Heart right ventricle (tissue), 16 donors: Measurements from ENCODE around the gene TTC32. TPM values are rescaled to one million over a fixed set of nuclear protein-coding genes. Genes with fewer than 3 reads are reported as not detected.
A peak's percentile ranks its signal among the peaks of the same experiment; 100 is the strongest.

Experiments used
- ATAC-seq, 8 donors: fragments of 200-7000 bp; cut with Tn5 transposase; one replicate each; pipeline ENCODE4 v1.9.1; 2020; ENCODE audit warnings: mild to moderate bottlenecking in 8 of 8, moderate library complexity in 8 of 8, moderate number of reproducible peaks in 1 of 8
- DNase-seq, 2 donors: peaks; one replicate each; pipeline ENCODE4 v3.0.0-alpha.2; 2020
- H3K27ac ChIP-seq, 10 donors: fragments of 200-600 bp; sonication (generic) in 2 of 10; one replicate each; pipeline versions ENCODE4 v1.5.0 to v1.8.0; 2020 to 2022; ENCODE audit warnings: mild to moderate bottlenecking in 3 of 10
- H3K27me3 ChIP-seq, 7 donors: fragments of 200-600 bp; one replicate each; pipeline ENCODE4 v1.8.0; 2021 to 2022; ENCODE audit warnings: mild to moderate bottlenecking in 2 of 7
- H3K36me3 ChIP-seq, 9 donors: fragments of 200-600 bp; sonication (generic) in 1 of 9; one replicate each; pipeline versions ENCODE4 v1.5.0 to v1.8.0; 2020 to 2022; ENCODE audit warnings: mild to moderate bottlenecking in 2 of 9
- H3K4me1 ChIP-seq, 9 donors: fragments of 200-600 bp; sonication (generic) in 1 of 9; one replicate each; pipeline versions ENCODE4 v1.5.0 to v1.8.0; 2020 to 2022; ENCODE audit warnings: mild to moderate bottlenecking in 4 of 9
- H3K4me3 ChIP-seq, 10 donors: fragments of 200-600 bp; sonication (generic) in 2 of 10; one replicate each; pipeline versions ENCODE4 v1.5.0 to v1.8.0; 2020 to 2022; ENCODE audit warnings: mild to moderate bottlenecking in 7 of 10, moderate library complexity in 2 of 10
- H3K9me3 ChIP-seq, 11 donors: fragments of 200-600 bp in 10 of 11; sonication (generic) in 2 of 11; one replicate each; pipeline versions ENCODE4 v1.5.0 to v1.8.0; 2013 to 2022; ENCODE audit warnings: mild to moderate bottlenecking in 2 of 11, control low read depth in 1 of 11, moderate library complexity in 1 of 11
- CTCF ChIP-seq, 9 donors: fragments of 200-600 bp; sonication (generic) in 2 of 9; IDR thresholded peaks; one replicate each; pipeline versions ENCODE4 v1.5.0 to v1.8.0; 2021 to 2022; ENCODE audit warnings: antibody characterized with exemption in 9 of 9, mild to moderate bottlenecking in 5 of 9, moderate library complexity in 1 of 9
- WGBS, 2 donors: extraction: QIAGEN DNeasy Blood & Tissue Kit; methylation state at CpG; one replicate each; pipeline ENCODE4 v1.1.7; 2013; ENCODE audit warnings: inconsistent platforms in 1 of 2; 5-methylcytosine and 5-hydroxymethylcytosine counted together
- intact Hi-C, 10 donors: fragments of 100-400 bp; cut with DNase I; formaldehyde crosslinking; loops; one replicate each; pipeline versions ENCODE4 v1.11.1 to v1.14.2; 2022
- polyA plus RNA-seq, 2 donors: library from polyadenylated mRNA; stranded (reverse); fragments of 200-250 nt; gene quantifications; one replicate each; pipeline ENCODE4 v1.2.3, GENCODE V29; 2013
- total RNA-seq, 10 donors: library from RNA; stranded (reverse); fragmentation: NEBNext Ultra II Directional in 3 of 10; extraction: Animal tissue kit (Norgen Biotek cat#: 25700) in 3 of 10; gene quantifications; one replicate each; pipeline versions ENCODE4 v1.2.1 to v1.2.4, GENCODE V29; 2021 to 2023
- donor health status: Arrhythmogenic right ventricular cardiomyopathy.
- donor health status: ischemic (EF 13 %, LVEDD 7.1; RV severe dilation, severe dysfunction).
- donor health status: healthy with polysubstance abuse.
- donor health status: DM: no; HTN: yes; CAD: no.
- donor health status: DM: no; HTN: no; CAD: no.
- donor health status: ischemic (EF 25% LVEDD 6.9; RV normal size, moderate dysfunction).
- donor health status: ischemic (EF 25% LVEDD 5.7; RV mildly dilated, moderate dysfunction).
- donor health status: healthy.
- donor health status: DM: yes; HTN: yes; CAD: no.
- donor health status: Ischemic cardiomyopathy.
- donor health status: ischemic (EF 35%, LVEDD 5.7; RV mildly dilated, moderate dysfunction).
- donor health status: nonischemic (EF 11% LVEDD 7.7; RV severe dilation, severe dysfunction).
- donor health status: DM: yes; HTN: yes; CAD: no.
- donor health status: PGD.
- donor health status: ischemic (EF 29% LVEDD 5.4; RV normal size, mild dysfunction).
- donor health status: nonischemic (EF 23%, LVEDD 6.1; RV moderate dilation, normal function).

Gene TTC32
- total and polyA plus RNA-seq, 12 donors: 3.4 to 27.7 (median 6.4) TPM

- 83 to 87% methylated on average over 6 of the region's 6 CpGs for WGBS, 2 donors
- Histone ChIP-seq H3K4me1 (no peaks in the 10 kb centered on the region), H3K27me3 (no peaks in the 10 kb centered on the region), H3K27ac (no peak overlapping the region), H3K9me3 (no peaks in the 10 kb centered on the region), H3K4me3 (no peak overlapping the region), H3K36me3 (peaks cover 0 to 12% (median 0%) of the 10 kb centered on the region in 9 donors)
- no peak for TF ChIP-seq CTCF (IDR thresholded peaks at IDR 0.05)
- ATAC-seq (no peak), DNase-seq (no peak)
- intact Hi-C loops: no loop called here
Observed at GRCh38 chr2:19916385-19916950, 14.7 kb upstream of the TTC32 start.

GRCh38 chr2:19914266-19914975, 12.6 kb upstream of the TTC32 start:
- Histone ChIP-seq H3K27ac (no peak overlapping the region), H3K4me3 (no peak overlapping the region)
- ATAC-seq: no peak

GRCh38 chr2:19911808-19912509, 10.2 kb upstream of the TTC32 start:
- peaks cover 0 to 12% (median 0%) of the 10 kb centered on the region in 9 donors for H3K36me3 ChIP-seq
- 94 to 95% methylated on average over 9 of the region's 9 CpGs for WGBS, 2 donors
- no peaks in the 10 kb centered on the region for H3K27me3 ChIP-seq
- no peak for TF ChIP-seq CTCF (IDR thresholded peaks at IDR 0.05)
- intact Hi-C loops: no loop called here
- DNase-seq: no peak
- ATAC-seq: no peak
- no peaks in the 10 kb centered on the region for H3K9me3 ChIP-seq
- H3K4me1 ChIP-seq: no peaks in the 10 kb centered on the region
- H3K27ac ChIP-seq: no peak overlapping the region
- H3K4me3 ChIP-seq: no peak overlapping the region

More at GRCh38 chr2:19914266-19914975, 12.6 kb upstream of the TTC32 start:
- H3K27me3 ChIP-seq: no peaks in the 10 kb centered on the region
- 90 to 97% methylated on average over 1 of the region's 1 CpG for WGBS, 2 donors
- intact Hi-C loops: no loop called here
- peaks cover 0 to 12% (median 0%) of the 10 kb centered on the region in 9 donors for H3K36me3 ChIP-seq
- DNase-seq: no peak
- H3K4me1 ChIP-seq: no peaks in the 10 kb centered on the region
- H3K9me3 ChIP-seq: no peaks in the 10 kb centered on the region
- TF ChIP-seq CTCF (IDR thresholded peaks at IDR 0.05): no peak

- H3K36me3 ChIP-seq: peaks cover 0 to 4% (median 0%) of the 10 kb centered on the region in 9 donors
- peak overlapping the region; percentile 87 to 99 (median 95) for H3K27ac ChIP-seq
- peak in 7 of 8 donors; percentile 8 to 35 (median 15) for ATAC-seq
- H3K4me3 ChIP-seq: peak overlapping the region; percentile 70 to 97 (median 80)
- H3K9me3 ChIP-seq: no peaks in the 10 kb centered on the region
- TF ChIP-seq CTCF (IDR thresholded peaks at IDR 0.05): no peak
- 2% methylated on average over 21 of the region's 21 CpGs for WGBS, 2 donors
- peaks cover 3 to 45% (median 40%) of the 10 kb centered on the region in 9 donors for H3K4me1 ChIP-seq
- no peak for DNase-seq
- intact Hi-C loops: loop anchor here in 2 of 10 donors (5.0 kb wide), 2 partner anchors 150 to 750 kb away; partner anchors contain the start of genes HS1BP3 (in 1 of the 2) and LAPTM4A (in 1 of the 2)
- H3K27me3 ChIP-seq: no peaks in the 10 kb centered on the region
Observed at GRCh38 chr2:19902216-19902740, 495 bp upstream of the TTC32 start.
